Activated naive CD4-positive, alpha-beta T cell treated with anti-CD3 and anti-CD28 coated beads, Interleukin-2, amount 50 U/mL, for 16 hours (primary cell): ENCODE data around the gene SLC25A14.
"Not testable (repeated sequence)": the region's sequence is repeated elsewhere in the genome, so short reads cannot be mapped to it uniquely, and the experiment has no call there.

Source experiments
- DNase-seq: peaks from one replicate; pipeline ENCODE4 v3.0.0-alpha.2; 2020

Gene SLC25A14

GRCh38 chrX:130339408-130340222 lies at the start of gene SLC25A14:
TSS of gene SLC25A14 (plus strand) at chrX:130339919. CDS start at chrX:130340279, 360 bp downstream.
- DNase-seq, result peak; percentile 61

- no peak for DNase-seq
Observed at GRCh38 chrX:130295519-130296296, 44.0 kb upstream of the SLC25A14 start.

- DNase-seq, result no peak
Observed at GRCh38 chrX:130296297-130296678, 43.4 kb upstream of the SLC25A14 start.

- DNase-seq, result no peak
Observed at GRCh38 chrX:130296743-130297142, 43.0 kb upstream of the SLC25A14 start.

GRCh38 chrX:130299279-130300009 lies 40.3 kb upstream of the SLC25A14 start:
- DNase-seq, result no peak

GRCh38 chrX:130300010-130300282 lies 39.8 kb upstream of the SLC25A14 start:
- no peak for DNase-seq

- DNase-seq, result no peak
Observed at GRCh38 chrX:130301405-130301804, 38.3 kb upstream of the SLC25A14 start.

- no peak for DNase-seq
Observed at GRCh38 chrX:130301977-130302376, 37.7 kb upstream of the SLC25A14 start.

GRCh38 chrX:130304587-130305368 lies 34.9 kb upstream of the SLC25A14 start:
- no peak for DNase-seq

GRCh38 chrX:130319886-130320285 lies 19.8 kb upstream of the SLC25A14 start:
- not testable (repeated sequence) for DNase-seq

GRCh38 chrX:130321550-130321949 lies 18.2 kb upstream of the SLC25A14 start:
- no peak for DNase-seq

GRCh38 chrX:130330146-130330545 lies 9.6 kb upstream of the SLC25A14 start:
- no peak for DNase-seq

- peak; percentile 23 for DNase-seq
Observed at GRCh38 chrX:130330706-130331105, 9.0 kb upstream of the SLC25A14 start.

- DNase-seq, result no peak
Observed at GRCh38 chrX:130336531-130336930, 3.2 kb upstream of the SLC25A14 start.

- DNase-seq, result not testable (repeated sequence)
Observed at GRCh38 chrX:130338869-130339268, 850 bp upstream of the SLC25A14 start.

GRCh38 chrX:130340271-130340670 lies 552 bp downstream of the SLC25A14 start:
- no peak for DNase-seq

- DNase-seq, result no peak
Observed at GRCh38 chrX:130343411-130343810, 3.7 kb downstream of the SLC25A14 start.

- DNase-seq, result no peak
Observed at GRCh38 chrX:130347321-130347720, 7.6 kb downstream of the SLC25A14 start.

- no peak for DNase-seq
Observed at GRCh38 chrX:130351567-130351966, 11.8 kb downstream of the SLC25A14 start.

- not testable (repeated sequence) for DNase-seq
Observed at GRCh38 chrX:130352050-130352449, 12.3 kb downstream of the SLC25A14 start.

GRCh38 chrX:130376077-130376476 lies 36.4 kb downstream of the SLC25A14 start:
- no peak for DNase-seq

- DNase-seq, result no peak
Observed at GRCh38 chrX:130378024-130378669, 38.4 kb downstream of the SLC25A14 start.
